Measurements from ENCODE around the gene TOX2. TPM values are rescaled to one million over a fixed set of nuclear protein-coding genes. Genes with fewer than 3 reads are reported as not detected.

TOX2 gene
- total RNA-seq, 1 experiment from 2014 or later: 117 TPM

DNA sequence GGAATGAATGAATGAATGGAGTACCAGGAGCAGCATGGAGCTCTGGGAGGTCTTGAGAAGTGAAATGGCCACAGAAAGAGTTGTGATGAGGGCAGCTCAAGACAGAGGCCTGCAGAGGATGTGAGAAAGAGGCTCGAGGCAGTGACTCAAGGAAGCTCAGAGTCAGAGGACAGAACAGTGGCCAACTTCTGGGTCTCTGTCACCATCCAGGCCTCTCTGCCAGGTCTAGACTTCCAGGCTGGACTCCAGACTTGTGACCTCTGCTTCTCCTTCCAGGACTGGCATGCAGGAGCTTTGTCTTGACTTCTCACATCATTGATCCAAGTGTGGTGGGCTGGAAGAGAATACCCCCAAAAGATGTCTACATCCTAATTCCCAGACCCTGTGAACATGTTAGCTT is 119.8 kb downstream of the TOX2 start:
- BruUV-seq (replicated peaks): no TSS peak
- Histone ChIP-seq H3K27ac (ENCODE audit: low read depth, low read length, poor library complexity, severe bottlenecking) (no peak overlapping the region), H3K4me3 (ENCODE audit: low read depth, low read length, poor library complexity, severe bottlenecking) (no peak overlapping the region), H3K9me3 (ENCODE audit: low read depth, low read length, poor library complexity, severe bottlenecking) (no peaks in the 10 kb centered on the region), H3K27me3 (replicated peaks; ENCODE audit: insufficient read depth, low read depth, low read length, poor library complexity) (no peaks in the 10 kb centered on the region), H3K4me1 (ENCODE audit: insufficient read depth, low read length, poor library complexity, severe bottlenecking) (peaks cover 19% of the 10 kb centered on the region), H3K36me3 (ENCODE audit: insufficient read depth, low read length, poor library complexity, severe bottlenecking) (no peaks in the 10 kb centered on the region)
- CTCF ChIA-PET: no interaction called here
- DNase-seq (ENCODE audit: low spot score): no peak
- TF ChIP-seq EZH2 (IDR thresholded peaks at IDR 0.05; ENCODE audit: borderline replicate concordance, low read depth, low read length, poor library complexity, severe bottlenecking): no peak
- TF ChIP-seq, protein P1, sequence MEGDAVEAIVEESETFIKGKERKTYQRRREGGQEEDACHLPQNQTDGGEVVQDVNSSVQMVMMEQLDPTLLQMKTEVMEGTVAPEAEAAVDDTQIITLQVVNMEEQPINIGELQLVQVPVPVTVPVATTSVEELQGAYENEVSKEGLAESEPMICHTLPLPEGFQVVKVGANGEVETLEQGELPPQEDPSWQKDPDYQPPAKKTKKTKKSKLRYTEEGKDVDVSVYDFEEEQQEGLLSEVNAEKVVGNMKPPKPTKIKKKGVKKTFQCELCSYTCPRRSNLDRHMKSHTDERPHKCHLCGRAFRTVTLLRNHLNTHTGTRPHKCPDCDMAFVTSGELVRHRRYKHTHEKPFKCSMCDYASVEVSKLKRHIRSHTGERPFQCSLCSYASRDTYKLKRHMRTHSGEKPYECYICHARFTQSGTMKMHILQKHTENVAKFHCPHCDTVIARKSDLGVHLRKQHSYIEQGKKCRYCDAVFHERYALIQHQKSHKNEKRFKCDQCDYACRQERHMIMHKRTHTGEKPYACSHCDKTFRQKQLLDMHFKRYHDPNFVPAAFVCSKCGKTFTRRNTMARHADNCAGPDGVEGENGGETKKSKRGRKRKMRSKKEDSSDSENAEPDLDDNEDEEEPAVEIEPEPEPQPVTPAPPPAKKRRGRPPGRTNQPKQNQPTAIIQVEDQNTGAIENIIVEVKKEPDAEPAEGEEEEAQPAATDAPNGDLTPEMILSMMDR (conservative IDR thresholded peaks at IDR 0.05; ENCODE audit: low read depth, low read length): no peak
- POLR2A ChIA-PET (ENCODE audit: low non-redundant PET): no interaction called here
- intact Hi-C loops (cut with micrococcal nuclease; ENCODE audit: unreplicated experiment): no loop called here

DNA sequence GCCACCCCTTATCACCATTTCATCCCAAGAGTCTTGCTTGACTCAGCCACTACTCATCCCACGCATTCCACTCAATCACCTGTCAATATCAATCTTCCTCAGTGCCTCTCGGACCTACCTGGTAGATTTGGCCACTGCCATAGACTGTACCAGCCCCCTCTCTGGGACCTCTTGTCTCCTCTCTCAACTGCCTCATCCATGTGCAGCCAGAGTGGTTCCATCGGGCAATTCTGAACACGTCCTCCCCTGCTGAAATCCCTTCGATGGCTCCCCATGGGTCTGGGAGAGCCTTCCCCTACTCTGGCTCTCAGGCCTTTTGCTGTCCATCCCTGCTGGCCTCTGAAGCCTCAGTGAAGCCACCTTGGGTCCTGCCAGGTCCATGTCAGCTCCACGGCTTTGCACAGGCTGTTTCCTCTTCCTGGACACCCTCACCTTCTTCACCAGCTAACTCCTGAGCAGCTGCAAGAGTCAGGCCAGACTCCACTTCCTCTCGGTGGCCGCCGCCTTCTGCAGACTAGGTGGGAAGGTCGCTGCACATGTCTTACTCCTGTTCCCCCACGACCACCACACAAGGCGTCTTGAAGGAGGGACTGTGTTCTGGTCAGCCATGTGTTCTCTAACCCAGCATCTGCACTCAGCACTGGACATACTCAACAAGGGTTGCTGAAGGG is 120.4 kb downstream of the TOX2 start:
- POLR2A ChIA-PET (ENCODE audit: low non-redundant PET): no interaction called here
- H3K9me3 ChIP-seq (ENCODE audit: low read depth, low read length, poor library complexity, severe bottlenecking): no peaks in the 10 kb centered on the region
- TF ChIP-seq EZH2 (IDR thresholded peaks at IDR 0.05; ENCODE audit: borderline replicate concordance, low read depth, low read length, poor library complexity, severe bottlenecking): no peak
- TF ChIP-seq, protein P1 (conservative IDR thresholded peaks at IDR 0.05; ENCODE audit: low read depth, low read length): no peak
- H3K27ac ChIP-seq (ENCODE audit: low read depth, low read length, poor library complexity, severe bottlenecking): no peak overlapping the region
- peaks cover 19% of the 10 kb centered on the region for H3K4me1 ChIP-seq (ENCODE audit: insufficient read depth, low read length, poor library complexity, severe bottlenecking)
- DNase-seq (ENCODE audit: low spot score): no peak
- H3K36me3 ChIP-seq (ENCODE audit: insufficient read depth, low read length, poor library complexity, severe bottlenecking): no peaks in the 10 kb centered on the region
- no peaks in the 10 kb centered on the region for H3K27me3 ChIP-seq (replicated peaks; ENCODE audit: insufficient read depth, low read depth, low read length, poor library complexity)
- intact Hi-C loops (cut with micrococcal nuclease; ENCODE audit: unreplicated experiment): no loop called here
- no TSS peak for BruUV-seq (replicated peaks)
- CTCF ChIA-PET: no interaction called here
- H3K4me3 ChIP-seq (ENCODE audit: low read depth, low read length, poor library complexity, severe bottlenecking): no peak overlapping the region

DNA sequence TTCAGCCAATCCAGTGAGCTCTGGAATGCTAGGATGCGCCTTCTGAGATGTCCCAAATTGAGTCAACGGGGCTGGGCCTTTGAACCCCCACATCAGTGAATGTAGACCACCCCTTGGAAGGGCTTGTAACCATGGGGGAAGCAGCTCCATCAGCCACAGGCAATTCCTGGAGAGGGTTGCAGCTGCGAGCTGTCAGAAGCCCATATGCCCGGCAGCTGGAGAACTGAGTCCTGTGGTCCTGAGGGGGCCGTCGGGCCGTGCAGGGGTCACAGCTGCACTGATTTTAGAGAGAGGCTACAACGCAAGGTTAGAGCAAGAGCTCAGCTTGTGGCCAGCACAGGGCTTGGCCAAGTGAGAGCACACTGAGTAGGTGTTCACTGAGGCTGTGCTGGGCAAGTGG is 121.3 kb downstream of the TOX2 start:
- H3K4me1 ChIP-seq (ENCODE audit: insufficient read depth, low read length, poor library complexity, severe bottlenecking): peaks cover 19% of the 10 kb centered on the region
- ChIA-PET CTCF (no interaction called here), POLR2A (ENCODE audit: low non-redundant PET) (no interaction called here)

More for the DNA sequence above, 121.3 kb downstream of the TOX2 start:
- Histone ChIP-seq H3K4me3 (ENCODE audit: low read depth, low read length, poor library complexity, severe bottlenecking) (no peak overlapping the region), H3K36me3 (ENCODE audit: insufficient read depth, low read length, poor library complexity, severe bottlenecking) (no peaks in the 10 kb centered on the region), H3K9me3 (ENCODE audit: low read depth, low read length, poor library complexity, severe bottlenecking) (no peaks in the 10 kb centered on the region), H3K27ac (ENCODE audit: low read depth, low read length, poor library complexity, severe bottlenecking) (no peak overlapping the region), H3K27me3 (replicated peaks; ENCODE audit: insufficient read depth, low read depth, low read length, poor library complexity) (no peaks in the 10 kb centered on the region)
- DNase-seq (ENCODE audit: low spot score): no peak
- intact Hi-C loops (cut with micrococcal nuclease; ENCODE audit: unreplicated experiment): no loop called here
- TF ChIP-seq EZH2 (IDR thresholded peaks at IDR 0.05; ENCODE audit: borderline replicate concordance, low read depth, low read length, poor library complexity, severe bottlenecking): no peak
- TF ChIP-seq, protein P1 (conservative IDR thresholded peaks at IDR 0.05; ENCODE audit: low read depth, low read length): no peak
- no TSS peak for BruUV-seq (replicated peaks)

Data from A673 (cell line).